Upper lobe of left lung (tissue), 4 donors: ENCODE measurements around the gene ERC1.

Experiments
- CTCF ChIP-seq, 6 experiments: fragments of 450-650 bp in 4 of 6; fragments of 200-600 bp in 2 of 6; sonication (generic) in 2 of 6; IDR thresholded peaks; one replicate each; pipeline ENCODE4 v1.5.1; 2016 to 2019; ENCODE audit warnings: antibody characterized with exemption in 6 of 6
- POLR2A ChIP-seq, 4 donors: fragments of 450-650 bp; IDR thresholded peaks; one replicate each; pipeline ENCODE4 v1.5.1; 2016 to 2017; ENCODE audit warnings: antibody characterized with exemption in 4 of 4, mild to moderate bottlenecking in 2 of 4

DNA sequence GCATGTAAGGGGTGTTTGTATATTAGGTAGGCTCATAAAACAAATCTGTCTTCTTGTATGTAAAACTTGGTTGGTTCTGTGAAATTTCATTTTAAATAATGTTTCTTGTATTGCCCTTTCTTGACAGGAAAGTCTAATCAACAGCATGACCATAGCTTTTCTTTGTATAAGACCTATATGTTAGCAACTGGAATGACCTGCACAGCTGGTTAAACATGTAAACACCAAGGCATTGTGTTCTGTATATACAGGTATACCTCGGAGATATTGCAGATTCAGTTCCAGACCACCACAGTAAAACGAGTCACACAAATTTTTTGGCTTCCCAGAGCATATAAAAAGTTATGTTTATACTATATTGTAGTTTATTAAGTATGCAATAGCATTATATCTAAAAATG, 183.6 kb downstream of the ERC1 start:
- TF ChIP-seq CTCF (IDR thresholded peaks at IDR 0.05) (no peak), POLR2A (IDR thresholded peaks at IDR 0.05) (no peak)
